Activated CD8-positive, alpha-beta memory T cell treated with anti-CD3 and anti-CD28 coated beads, Interleukin-2, amount 50 U/mL, for 24 hours (primary cell): ENCODE data around the gene ACKR3.

Experiments
- DNase-seq: peaks from one replicate; pipeline ENCODE4 v3.0.0-alpha.2; 2020; ENCODE audit errors: extremely low read depth

The ACKR3 gene

GRCh38 chr2:236568922-236569572 lies 578 bp upstream of the ACKR3 start:
- no peak for DNase-seq

GRCh38 chr2:236570081-236570868 lies 650 bp downstream of the ACKR3 start:
- DNase-seq, result no peak

- DNase-seq, result no peak
Observed at GRCh38 chr2:236571145-236571544, 1.5 kb downstream of the ACKR3 start.

DNA sequence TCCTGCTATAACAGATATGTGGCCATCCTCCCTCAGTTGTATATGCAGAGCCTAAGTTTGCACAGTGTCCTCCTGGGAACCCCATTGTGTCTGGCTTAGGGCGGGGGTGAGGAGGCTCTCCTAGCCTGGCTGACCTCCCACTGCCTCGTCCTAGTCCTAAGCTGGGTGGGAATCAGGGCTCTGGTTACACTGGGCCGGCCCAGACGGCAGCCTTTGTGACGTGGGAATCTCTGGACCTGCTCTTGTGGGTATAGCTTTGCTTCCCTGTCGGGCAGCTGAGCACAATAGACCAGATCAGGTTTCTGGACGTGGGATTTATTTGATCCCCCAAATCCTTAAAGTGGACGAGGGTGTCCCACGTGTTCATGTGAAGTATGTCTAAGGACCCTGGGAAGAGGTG lies 2.9 kb downstream of the ACKR3 start:
- DNase-seq, result no peak

DNA sequence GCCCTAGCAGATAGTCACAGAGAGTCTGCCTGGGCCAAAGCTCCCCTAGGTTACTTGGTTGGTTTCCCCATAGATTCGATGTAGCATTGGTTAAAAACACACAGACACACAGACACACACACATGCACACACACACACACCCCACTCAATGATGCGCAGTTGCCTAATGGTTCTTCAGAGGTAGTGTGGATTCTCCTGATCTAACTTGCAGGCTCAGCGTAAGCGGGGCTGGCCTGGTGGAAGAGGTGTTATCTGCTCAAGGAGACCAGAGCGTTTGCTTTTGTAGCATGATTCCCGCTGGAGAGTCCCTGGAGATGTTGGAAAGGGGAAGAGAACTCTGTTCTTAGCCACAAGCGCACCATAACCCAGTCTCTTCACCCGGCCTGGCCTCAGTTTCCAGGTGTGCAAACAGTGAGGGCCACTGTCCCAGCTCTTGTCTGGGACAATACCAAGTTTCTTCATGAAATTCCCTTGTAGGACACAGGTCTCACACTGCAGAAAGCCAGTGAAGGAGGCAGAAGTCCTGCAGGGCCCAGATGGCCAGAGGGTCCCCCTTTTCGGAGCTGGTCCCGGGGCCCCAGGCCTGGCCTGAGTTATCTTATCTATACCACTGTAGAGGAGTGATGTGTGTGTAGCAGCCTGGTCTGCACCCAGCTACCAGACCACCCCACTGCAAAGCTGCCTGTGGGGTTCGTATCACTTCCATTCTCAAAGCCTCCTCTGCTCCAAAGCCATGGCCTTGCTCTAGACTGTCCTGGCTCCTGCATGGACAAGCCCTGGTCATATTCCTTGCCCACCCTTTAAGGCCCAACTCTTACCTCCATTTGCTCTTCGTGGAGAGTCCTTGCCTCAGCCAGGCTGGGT lies 3.7 kb downstream of the ACKR3 start:
- no peak for DNase-seq

DNA sequence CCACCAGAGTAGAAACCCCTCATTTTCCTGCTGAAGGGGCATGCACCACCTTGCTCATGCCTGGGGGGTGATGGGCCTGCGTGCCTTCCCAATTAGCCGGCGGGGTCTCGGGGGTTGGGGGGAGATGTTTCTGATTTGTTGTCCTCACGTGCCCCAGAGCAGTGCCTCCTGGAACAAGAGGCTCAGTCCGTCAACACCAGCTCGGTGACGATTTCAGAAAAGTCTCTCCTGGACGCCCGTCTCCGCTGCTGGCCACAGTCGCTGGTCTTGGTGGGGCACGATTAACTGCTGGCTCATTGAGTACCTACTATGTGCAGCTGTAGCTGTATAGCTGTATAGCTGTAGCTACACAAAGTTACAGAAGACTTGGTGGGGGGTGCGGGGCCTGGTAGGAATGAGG lies 4.4 kb downstream of the ACKR3 start:
- DNase-seq, result no peak

- no peak for DNase-seq
Observed at GRCh38 chr2:236574424-236575145, 5.0 kb downstream of the ACKR3 start.

GRCh38 chr2:236575510-236575909 lies 5.9 kb downstream of the ACKR3 start:
- no peak for DNase-seq

DNA sequence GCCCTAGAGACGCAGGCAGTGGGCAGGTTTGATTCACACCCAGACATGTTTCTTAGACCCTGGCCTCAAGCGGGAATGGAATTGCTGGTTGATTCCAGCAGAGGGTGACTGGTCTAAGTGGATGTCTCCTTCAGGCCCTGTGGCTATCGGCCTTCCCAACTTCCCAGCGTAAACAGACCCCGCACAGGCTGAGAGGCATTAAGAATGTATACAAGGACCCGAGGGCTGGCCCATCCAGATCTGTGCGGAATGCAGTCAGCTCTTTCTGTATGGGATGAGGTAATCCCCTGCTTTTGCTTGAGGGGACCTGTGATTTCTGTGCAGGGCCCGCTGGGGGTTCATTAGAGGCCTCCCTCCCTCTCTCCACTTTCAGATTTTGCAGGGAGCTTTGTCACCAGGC lies 6.5 kb downstream of the ACKR3 start:
- DNase-seq, result no peak

DNA sequence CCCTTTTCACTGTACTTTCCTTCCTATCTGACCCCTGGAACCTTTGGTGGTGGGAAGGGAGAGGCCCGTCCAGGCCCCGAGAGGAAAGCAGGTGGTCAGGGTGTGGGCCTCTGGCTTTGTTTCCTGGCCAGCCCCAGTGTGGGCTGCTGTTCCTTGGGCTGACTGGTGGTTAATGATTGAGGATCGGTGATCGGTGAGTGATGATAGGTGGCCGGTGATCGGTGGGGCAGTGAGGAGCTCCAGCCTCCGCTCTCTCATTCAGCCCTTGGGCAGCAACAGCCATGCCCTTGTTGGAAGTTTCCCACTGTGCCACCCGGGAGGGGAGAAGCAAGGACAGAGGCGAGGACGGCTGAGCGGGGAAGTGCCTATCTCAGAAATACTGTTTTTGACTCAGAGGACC lies 7.3 kb downstream of the ACKR3 start:
- DNase-seq, result no peak

- no peak for DNase-seq
Observed at GRCh38 chr2:236577481-236578410, 8.1 kb downstream of the ACKR3 start.

DNA sequence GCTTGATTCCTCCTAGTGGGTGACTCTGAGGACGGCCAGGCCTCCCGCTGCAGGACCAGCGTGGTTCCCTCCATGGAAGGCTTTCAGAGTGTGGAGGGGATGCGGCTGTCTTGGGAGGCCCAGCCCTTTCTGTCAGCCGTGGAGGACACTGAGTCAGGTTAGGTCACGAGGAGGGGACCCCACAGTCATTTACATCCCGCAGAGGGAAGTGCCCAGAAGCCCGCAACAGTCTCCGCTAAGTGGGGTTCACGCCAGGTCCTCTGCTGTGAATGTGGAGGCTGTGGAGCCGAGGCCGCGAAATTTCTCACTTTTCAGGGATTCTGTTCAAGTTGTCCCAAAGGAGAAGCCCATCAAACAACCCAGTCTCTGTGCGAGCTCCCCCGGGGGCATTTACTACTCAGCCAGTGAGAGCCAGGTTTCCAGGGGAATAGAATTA lies 8.8 kb downstream of the ACKR3 start:
- no peak for DNase-seq

DNA sequence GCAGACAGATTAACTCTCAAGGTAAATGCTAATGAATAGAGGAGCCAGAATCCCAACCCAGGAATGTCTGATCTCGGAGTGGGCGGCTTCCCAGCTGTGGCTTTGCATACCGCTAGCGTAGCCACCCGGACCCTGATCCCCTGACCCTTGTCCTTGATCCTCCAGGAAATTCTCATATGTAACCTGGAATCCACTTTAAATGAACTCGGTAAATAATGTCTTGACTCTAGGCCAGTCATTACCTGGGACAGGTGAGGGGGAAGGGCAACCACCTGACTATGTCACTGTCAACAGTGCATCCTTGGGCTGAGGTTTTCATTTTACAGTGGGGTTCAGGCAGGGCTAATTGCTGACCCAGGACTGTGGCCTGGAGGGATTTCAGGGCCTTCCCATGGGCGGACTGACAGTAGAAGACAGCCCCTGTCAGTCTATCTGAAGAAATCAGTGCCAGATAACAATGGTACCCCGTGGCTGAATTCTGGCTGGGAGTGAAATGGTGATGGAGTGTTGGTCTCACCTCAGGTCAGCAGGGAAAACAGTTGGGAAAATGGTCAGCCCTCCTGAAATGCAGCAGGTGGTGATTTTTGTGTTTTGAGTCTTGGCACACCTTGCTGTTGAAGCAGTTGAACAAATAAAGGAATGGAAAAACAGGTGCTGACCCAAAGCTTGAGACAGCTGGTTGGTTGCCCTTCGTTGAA lies 9.6 kb downstream of the ACKR3 start:
- DNase-seq, result no peak

- DNase-seq, result no peak
Observed at GRCh38 chr2:236579746-236580315, 10.2 kb downstream of the ACKR3 start.

- DNase-seq, result no peak
Observed at GRCh38 chr2:236580746-236581355, 11.2 kb downstream of the ACKR3 start.

DNA sequence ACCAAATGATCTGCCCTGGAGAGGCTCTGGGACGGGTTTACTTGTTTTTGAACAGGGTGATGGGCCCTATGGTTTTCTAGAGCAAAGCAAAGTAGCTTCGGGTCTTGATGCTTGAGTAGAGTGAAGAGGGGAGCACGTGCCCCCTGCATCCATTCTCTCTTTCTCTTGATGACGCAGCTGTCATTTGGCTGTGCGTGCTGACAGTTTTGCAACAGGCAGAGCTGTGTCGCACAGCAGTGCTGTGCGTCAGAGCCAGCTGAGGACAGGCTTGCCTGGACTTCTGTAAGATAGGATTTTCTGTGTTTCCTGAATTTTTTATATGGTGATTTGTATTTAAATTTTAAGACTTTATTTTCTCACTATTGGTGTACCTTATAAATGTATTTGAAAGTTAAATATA lies 11.9 kb downstream of the ACKR3 start:
- DNase-seq, result no peak

- no peak for DNase-seq
Observed at GRCh38 chr2:236582968-236583367, 13.3 kb downstream of the ACKR3 start.

- DNase-seq, result no peak
Observed at GRCh38 chr2:236583621-236584203, 14.1 kb downstream of the ACKR3 start.
